Gastroesophageal sphincter (tissue), 3 donors: Measurements from ENCODE around the gene ARHGEF11.

Experiments used
- CTCF ChIP-seq, 4 experiments: fragments of 200-600 bp in 2 of 4; fragments of 450-650 bp in 2 of 4; sonication (generic) in 1 of 4; IDR thresholded peaks; one replicate each; pipeline ENCODE4 v1.5.1; 2017 to 2019; ENCODE audit warnings: antibody characterized with exemption in 4 of 4, mild to moderate bottlenecking in 2 of 4, moderate library complexity in 2 of 4
- EP300 ChIP-seq: sonication (generic); formaldehyde crosslinking; IDR thresholded peaks from one replicate; pipeline ENCODE4 v1.6.1; 2017; ENCODE audit warnings: antibody characterized with exemption, mild to moderate bottlenecking
- POLR2A ChIP-seq, 2 donors: fragments of 450-650 bp; IDR thresholded peaks; one replicate each; pipeline ENCODE4 v1.6.1; 2017; ENCODE audit warnings: antibody characterized with exemption in 2 of 2, mild to moderate bottlenecking in 2 of 2, moderate library complexity in 1 of 2
- POLR2AphosphoS5 ChIP-seq: sonication (generic); formaldehyde crosslinking; IDR thresholded peaks from one replicate; pipeline ENCODE4 v1.6.1; 2017; ENCODE audit warnings: antibody characterized with exemption

GRCh38 chr1:157032303-157032702 is 13.2 kb downstream of the ARHGEF11 start:
- TF ChIP-seq POLR2A (IDR thresholded peaks at IDR 0.05), result no peak
- no peak for TF ChIP-seq EP300
- TF ChIP-seq CTCF (IDR thresholded peaks at IDR 0.05), result no peak
- no peak for TF ChIP-seq POLR2AphosphoS5
